Neural cell (in vitro differentiated cells): ENCODE measurements around the gene SHISA7.
"Not testable (repeated sequence)": the region's sequence is repeated elsewhere in the genome, so short reads cannot be mapped to it uniquely, and the experiment has no call there.

ENCODE experiments used
- EZH2 ChIP-seq: fragments of 200-600, 300-800 bp; shearing (Covaris generic), sonication (generic); IDR thresholded peaks from 2 replicates; pipeline ENCODE4 v1.6.1; 2014; ENCODE audit warnings: antibody characterized with exemption, low read length, borderline replicate concordance, mild to moderate bottlenecking; ENCODE audit not compliant: insufficient read depth, poor library complexity, severe bottlenecking
- POLR2AphosphoS5 ChIP-seq: IDR thresholded peaks from 2 replicates; pipeline ENCODE4 v1.6.1; 2012
- RAD21 ChIP-seq: fragments of 450-650 bp; conservative IDR thresholded peaks from 2 replicates; pipeline ENCODE4 v1.6.1; 2014; ENCODE audit warnings: antibody characterized with exemption, mild to moderate bottlenecking, moderate library complexity
- SMC3 ChIP-seq: fragments of 450-650 bp; conservative IDR thresholded peaks from 2 replicates; pipeline ENCODE4 v1.6.1; 2014; ENCODE audit warnings: antibody characterized with exemption, mild to moderate bottlenecking, moderate library complexity; ENCODE audit not compliant: poor library complexity
- TAF1 ChIP-seq: IDR thresholded peaks from 2 replicates; pipeline ENCODE4 v1.6.1; 2012; ENCODE audit warnings: low read depth
- TF ChIP-seq, protein P1 (sequence below): fragments of 450-650 bp; IDR thresholded peaks from 2 replicates; pipeline ENCODE4 v1.5.1; 2014; ENCODE audit warnings: antibody characterized with exemption, mild to moderate bottlenecking, moderate library complexity; ENCODE audit not compliant: poor library complexity, severe bottlenecking
- TF ChIP-seq, protein P2 (sequence below): IDR thresholded peaks from 2 replicates; pipeline ENCODE4 v1.6.1; 2012; ENCODE audit warnings: borderline replicate concordance

DNA sequence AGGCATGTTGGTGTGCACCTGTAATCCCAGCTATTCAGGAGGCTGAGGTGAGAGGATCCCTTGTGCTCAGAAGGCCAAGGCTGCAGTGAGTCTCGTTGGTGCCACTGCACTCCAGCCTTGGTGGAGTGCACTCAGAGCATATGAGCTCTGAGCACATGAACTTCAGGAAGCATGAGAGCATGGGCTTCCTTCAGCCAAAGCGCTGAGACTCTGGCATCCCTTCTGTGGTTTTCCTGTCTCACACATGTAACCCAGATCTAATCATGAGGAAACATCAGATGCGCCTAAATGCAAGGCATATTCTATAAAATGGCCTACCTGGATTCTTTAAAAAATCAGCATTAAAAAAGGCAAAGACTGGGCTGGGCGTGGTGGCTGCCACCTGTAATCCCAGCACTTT, 21.8 kb downstream of the SHISA7 start:
- not testable (repeated sequence) for TF ChIP-seq POLR2AphosphoS5, EZH2, SMC3, TAF1, RAD21
- TF ChIP-seq, protein P1, sequence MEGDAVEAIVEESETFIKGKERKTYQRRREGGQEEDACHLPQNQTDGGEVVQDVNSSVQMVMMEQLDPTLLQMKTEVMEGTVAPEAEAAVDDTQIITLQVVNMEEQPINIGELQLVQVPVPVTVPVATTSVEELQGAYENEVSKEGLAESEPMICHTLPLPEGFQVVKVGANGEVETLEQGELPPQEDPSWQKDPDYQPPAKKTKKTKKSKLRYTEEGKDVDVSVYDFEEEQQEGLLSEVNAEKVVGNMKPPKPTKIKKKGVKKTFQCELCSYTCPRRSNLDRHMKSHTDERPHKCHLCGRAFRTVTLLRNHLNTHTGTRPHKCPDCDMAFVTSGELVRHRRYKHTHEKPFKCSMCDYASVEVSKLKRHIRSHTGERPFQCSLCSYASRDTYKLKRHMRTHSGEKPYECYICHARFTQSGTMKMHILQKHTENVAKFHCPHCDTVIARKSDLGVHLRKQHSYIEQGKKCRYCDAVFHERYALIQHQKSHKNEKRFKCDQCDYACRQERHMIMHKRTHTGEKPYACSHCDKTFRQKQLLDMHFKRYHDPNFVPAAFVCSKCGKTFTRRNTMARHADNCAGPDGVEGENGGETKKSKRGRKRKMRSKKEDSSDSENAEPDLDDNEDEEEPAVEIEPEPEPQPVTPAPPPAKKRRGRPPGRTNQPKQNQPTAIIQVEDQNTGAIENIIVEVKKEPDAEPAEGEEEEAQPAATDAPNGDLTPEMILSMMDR, result not testable (repeated sequence)
- TF ChIP-seq, protein P2, sequence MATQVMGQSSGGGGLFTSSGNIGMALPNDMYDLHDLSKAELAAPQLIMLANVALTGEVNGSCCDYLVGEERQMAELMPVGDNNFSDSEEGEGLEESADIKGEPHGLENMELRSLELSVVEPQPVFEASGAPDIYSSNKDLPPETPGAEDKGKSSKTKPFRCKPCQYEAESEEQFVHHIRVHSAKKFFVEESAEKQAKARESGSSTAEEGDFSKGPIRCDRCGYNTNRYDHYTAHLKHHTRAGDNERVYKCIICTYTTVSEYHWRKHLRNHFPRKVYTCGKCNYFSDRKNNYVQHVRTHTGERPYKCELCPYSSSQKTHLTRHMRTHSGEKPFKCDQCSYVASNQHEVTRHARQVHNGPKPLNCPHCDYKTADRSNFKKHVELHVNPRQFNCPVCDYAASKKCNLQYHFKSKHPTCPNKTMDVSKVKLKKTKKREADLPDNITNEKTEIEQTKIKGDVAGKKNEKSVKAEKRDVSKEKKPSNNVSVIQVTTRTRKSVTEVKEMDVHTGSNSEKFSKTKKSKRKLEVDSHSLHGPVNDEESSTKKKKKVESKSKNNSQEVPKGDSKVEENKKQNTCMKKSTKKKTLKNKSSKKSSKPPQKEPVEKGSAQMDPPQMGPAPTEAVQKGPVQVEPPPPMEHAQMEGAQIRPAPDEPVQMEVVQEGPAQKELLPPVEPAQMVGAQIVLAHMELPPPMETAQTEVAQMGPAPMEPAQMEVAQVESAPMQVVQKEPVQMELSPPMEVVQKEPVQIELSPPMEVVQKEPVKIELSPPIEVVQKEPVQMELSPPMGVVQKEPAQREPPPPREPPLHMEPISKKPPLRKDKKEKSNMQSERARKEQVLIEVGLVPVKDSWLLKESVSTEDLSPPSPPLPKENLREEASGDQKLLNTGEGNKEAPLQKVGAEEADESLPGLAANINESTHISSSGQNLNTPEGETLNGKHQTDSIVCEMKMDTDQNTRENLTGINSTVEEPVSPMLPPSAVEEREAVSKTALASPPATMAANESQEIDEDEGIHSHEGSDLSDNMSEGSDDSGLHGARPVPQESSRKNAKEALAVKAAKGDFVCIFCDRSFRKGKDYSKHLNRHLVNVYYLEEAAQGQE, result not testable (repeated sequence)
